ENCODE results near the gene RCSD1.

The RCSD1 gene

DNA sequence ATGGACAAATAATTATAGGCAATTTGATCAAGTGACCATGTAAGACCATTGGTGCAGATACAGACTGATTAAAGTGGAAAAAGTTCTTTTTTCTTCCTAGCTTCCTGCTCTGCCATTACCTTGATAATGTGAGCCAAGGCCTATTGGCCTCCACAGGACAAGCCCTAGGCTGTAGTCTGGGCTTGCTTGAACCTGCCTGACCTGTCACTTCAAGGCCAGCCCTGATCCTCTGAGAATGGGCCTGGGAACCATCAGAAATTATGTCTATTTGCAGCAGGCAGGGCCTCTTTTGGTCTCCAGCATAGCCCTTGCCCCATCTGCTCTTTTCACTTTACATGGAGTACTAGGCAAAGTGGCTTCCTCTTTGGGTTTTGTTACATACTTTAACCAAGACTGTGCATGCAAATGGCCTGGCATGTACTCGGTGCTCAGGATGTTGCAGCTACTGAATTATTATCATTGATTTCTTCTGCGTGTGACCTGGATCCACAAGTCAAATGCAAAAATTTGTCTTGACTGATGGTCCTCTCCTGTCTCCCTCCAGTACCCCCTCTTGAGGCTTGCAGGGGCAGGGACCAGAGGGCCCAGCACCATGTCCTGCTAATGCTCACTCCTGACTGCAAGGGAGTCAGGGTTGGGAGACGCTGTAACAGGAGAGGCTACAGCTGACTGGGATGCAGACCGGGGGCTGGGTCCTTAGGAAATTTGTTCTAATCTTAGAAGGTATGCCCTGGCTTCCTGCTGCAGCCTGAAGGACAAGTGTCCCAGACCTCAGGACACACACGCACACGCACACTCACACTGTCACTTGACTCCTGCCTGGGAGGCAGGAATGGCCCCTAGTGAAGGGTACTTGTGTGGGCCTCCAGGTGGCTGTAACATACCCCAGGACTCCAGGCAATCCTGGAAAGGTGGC is 39.4 kb downstream of the RCSD1 start:
- DNase-seq: peak in 2 of 4 experiments; percentile 31 to 37

DNA sequence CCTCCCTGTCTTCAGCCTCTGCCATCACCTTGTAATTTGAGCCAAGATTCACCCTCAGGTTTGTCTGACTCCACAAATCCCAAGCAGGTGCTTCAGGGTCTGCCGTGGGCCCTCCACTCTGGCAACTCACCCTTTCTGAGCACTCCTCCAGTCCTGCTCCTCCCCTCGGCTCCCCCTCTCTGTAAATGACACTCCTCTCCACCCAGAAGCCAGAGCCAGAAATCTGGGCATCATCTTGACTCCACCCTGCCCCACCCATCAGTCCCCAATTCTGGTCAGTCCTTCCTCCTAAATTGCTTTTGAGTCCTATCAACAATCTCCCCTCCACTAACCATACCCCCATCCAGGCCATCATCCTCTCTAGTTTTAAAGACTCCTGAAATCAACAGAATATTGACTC is 40.5 kb downstream of the RCSD1 start:
- DNase-seq: no peak

DNA sequence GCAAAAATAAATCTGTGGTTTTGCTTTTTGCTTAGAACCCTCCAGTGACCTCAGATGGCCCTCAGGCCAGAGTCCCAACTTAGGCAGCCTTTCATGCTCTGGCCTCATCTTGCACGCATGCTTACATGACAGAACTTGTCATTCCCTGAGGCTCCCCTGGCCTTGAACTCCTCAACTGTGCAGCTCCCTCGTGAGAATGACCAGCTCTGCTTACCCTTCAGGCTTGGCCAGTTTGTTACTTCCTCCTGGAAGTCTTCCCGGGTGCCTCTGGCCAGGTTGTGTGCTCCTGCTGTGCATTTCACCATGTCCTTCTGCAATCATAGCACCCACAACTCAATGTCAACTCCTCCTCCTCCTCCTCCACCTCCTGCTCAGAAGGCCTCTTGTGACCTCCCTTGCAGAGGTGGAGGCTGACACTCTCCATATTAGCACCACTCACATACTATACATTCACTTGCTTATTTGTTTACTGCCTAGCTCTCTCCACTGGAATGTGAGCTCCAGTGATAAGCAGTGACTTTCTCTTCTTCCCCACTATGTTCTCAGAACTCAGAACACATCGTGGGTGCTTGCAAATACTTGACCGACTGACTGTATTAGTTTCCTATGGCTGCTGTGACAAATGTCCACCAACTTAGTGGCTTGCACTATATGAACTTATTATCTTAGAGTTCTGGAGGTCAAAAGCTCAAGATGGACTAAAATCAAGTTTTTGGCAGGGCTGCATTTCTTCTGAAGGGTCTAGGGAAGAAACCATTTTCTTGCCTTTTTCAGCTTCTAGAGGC is 41.9 kb downstream of the RCSD1 start:
- peak; percentile 78 to 93 (median 88) for DNase-seq

DNA sequence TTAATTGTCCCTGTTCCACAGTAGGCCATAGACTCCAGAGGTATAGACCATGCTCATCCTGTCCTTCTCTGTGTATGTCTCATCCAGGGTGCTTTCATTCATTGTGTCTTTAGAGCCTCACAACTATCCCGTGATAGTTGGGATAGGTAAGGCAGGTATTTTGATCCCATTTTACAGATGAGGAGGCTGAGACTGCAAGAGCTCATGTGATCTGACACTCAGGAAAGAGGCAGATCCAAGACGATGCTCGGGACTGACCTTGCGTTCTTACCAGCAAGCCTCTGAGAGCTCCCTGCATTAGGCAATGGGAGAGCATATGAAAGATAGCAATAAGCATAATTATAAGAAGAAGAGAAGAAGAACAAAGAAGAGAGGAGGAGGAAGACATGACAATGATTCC is 42.8 kb downstream of the RCSD1 start:
- DNase-seq: no peak

DNA sequence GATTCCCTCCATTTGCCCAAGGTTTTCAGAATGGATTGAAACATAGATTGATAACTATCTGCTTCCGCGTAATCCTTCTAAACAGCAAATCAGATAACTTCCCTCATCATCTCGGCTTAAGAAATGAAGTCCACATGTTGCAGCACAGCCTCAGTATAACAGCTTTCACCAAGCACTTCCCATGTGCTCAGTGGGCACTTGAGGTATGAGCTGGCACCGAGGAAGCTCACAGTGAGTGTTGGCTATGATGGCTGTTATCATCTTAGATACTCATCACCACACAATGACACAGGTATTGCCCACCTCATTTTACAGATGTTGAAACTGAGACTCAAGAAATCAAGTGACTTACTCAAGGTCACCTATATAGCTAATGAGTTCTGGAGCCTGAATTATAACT is 43.2 kb downstream of the RCSD1 start:
- DNase-seq: peak; percentile 45 to 71 (median 65)

- DNase-seq: peak in 3 of 4 experiments; percentile 51 to 77 (median 68)
Observed at GRCh38 chr1:167674156-167674555, 44.1 kb downstream of the RCSD1 start.

DNA sequence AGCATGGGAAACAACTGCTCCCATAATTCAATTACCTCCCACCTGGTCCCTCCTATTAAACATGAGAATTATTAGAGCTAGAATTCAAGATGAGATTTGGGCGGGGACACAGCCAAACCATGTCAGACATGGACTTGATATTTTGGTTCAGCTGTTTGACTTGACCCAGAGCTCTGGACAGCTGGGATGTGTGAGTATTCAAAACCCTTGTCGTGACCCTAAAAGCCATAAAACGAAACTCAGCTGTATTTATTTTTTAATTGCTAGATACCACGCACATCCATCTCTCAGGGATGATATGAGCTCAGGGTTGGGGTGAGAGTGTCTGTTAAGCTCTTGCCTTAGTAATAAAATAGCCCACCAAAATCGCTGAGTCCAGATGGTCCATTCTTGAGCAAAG is 45.4 kb downstream of the RCSD1 start:
- no peak for DNase-seq

DNA sequence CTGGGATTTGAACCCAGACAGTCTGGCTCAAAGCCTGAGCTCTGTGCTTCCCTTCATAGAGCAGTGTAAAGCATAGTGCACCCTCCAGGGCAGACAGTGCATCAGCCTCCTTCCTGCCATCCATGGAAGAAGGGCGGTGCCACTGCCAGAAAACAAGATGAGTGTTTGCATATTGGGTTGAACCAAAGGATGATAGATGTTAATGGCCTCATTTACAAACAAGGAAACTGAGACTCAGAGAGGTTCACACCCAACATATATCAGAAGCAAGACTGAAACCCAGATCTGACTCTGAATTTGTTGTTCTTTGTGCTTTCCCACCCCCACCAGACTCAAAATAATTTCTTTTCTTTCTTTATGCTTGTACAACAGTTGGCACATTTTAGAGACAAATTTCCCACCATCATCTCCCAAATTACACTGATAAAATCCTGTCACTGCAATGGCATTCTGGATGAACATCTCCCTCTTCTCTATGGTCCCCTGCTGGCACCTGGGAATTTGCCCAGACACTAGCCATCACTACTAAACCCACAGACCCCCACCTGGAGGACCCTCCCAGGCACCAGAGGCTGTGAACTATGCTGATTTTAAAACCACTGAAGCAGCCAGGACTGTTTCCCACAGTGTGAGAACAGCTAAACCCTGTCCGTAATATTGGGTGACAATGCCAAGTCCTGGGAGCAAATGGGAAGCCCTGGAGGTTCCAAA is 46.3 kb downstream of the RCSD1 start:
- no peak for DNase-seq

GRCh38 chr1:167676916-167677848 is 47.1 kb downstream of the RCSD1 start:
- no peak for DNase-seq

- no peak for DNase-seq
Observed at GRCh38 chr1:167678422-167678821, 48.4 kb downstream of the RCSD1 start.

DNA sequence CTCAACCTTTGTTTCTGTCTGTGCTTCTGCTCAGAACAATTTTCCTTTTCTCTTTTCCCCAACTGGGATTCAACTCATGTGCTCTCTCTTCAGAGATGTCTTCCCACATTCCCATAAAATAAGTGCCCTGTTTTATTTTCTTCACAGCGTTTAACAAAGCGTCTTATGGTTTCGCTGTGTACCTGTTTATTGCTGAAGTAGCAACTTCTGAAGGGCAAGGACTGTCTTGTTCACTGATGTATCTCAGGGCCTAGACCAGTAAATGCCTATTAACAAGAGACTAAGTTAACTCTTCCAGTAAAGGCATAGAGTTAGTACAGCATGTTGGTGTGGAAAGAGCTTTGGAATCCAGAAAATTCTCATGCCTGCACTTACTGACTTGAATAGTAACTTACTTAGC is 48.8 kb downstream of the RCSD1 start:
- peak in 1 of 4 experiments; percentile 16 for DNase-seq

GRCh38 chr1:167679714-167680113 is 49.7 kb downstream of the RCSD1 start:
- DNase-seq: peak in 3 of 4 experiments; percentile 52 to 58 (median 57)

- DNase-seq: no peak
Observed at GRCh38 chr1:167681024-167681423, 51.0 kb downstream of the RCSD1 start.

DNA sequence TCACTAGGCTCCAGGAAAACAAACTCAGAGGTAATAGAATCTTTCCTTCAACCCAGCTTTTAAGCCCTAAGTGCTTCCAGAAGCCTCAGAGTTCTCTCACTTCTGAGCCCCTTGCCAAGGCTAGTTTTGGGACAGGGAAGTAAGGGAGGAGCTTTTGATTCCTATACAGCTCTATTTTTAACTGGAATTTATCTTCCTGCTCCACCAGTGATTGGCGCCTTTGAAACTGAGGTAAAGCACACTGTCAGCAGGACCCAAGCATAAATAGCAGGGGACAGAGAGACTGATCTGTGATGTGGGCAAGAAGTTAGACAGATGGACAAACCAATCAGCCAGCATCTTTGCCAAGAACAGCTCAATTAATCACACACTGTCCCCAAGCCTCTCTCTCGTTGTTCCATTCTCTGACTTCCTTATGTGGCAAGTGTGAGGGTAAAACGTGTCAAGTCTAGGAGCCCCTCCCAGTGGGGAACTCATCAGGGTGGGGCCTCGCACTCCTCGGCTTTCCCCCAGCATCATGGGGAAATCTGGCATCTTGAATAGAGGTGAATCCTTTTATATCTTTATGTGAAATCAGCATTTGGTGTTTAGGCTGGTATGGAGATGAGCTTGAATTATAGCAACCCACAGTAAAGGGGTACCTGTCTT is 51.5 kb downstream of the RCSD1 start:
- no peak for DNase-seq

DNA sequence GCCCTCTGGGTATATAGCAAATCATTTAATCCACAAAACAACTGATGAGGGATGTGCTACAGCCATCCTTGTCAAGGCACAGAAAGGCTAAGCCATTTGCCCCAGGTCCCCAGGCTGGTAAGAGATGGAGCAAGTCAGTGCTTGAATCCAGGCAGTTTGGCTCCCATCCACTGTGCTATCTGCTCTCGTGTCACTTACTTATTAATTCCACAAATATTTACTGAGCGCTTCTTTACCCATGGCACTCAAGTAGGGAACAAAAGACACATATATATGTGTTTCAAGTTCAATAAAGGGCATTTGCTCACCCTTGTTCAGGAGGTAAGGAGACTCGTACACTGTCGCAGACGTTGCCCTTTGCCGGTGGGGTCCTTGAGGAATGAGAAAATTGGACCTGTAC is 53.2 kb downstream of the RCSD1 start:
- DNase-seq: no peak

- DNase-seq: no peak
Observed at GRCh38 chr1:167683641-167684502, 53.8 kb downstream of the RCSD1 start.

DNA sequence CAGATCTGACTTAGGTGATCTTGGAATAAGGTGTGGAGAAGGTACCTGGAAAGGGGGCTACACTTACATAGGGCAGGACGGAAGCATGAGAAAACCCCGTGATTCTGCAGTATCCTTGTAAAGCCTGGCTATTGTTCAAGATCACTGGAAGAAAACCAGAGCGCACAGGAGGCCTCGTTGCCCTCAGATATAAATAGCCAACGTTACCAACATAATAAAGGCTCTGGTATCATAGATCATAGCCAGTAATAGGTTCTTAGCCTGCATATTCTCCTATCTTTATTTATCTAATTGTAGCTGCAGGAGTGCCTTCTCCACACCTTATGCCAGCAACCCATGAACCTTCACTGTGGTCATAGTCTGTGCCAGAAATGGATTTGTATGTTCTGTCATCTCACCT is 55.8 kb downstream of the RCSD1 start:
- no peak for DNase-seq

DNA sequence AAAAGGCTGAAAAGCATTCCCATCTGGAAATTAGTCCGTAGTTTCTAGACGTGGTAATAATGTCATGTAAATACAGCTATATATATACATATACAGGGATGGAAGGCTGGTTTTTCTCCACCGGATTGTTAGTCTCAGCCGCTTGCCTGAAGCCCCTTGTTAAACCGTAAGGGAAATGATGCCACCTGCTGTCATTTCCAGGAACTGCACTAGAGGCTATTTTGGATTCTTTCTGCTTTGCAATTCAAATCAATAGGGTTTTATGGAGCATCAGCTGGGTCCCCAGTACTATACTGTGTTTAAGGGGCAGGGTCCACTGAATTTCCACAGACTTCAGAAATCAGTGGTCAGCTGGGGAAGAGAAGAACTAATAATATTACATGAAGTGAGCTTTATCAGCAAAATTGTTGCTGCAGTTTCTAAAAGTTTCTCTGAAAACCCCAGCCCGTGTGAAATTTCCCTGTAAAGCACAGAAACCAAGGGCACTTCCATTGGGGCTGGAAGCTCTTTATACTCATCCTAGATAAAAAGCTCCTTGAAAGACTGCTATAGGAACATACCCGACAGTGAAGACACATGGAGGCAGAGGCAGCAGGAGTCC is 58.0 kb downstream of the RCSD1 start:
- peak; percentile 83 to 94 (median 88) for DNase-seq

GRCh38 chr1:167689567-167689920 is 59.5 kb downstream of the RCSD1 start:
- peak; percentile 49 to 85 (median 66) for DNase-seq

- DNase-seq: no peak
Observed at GRCh38 chr1:167690053-167690452, 60.0 kb downstream of the RCSD1 start.

Measured in suppressor macrophage (primary cell).